GM18505 (cell line): Measurements from ENCODE around the gene COBL.

Source experiments
- ATAC-seq: cut with Tn5 transposase; IDR thresholded peaks from one replicate; pipeline ENCODE4 v1.9.1; 2021; ENCODE audit not compliant: unreplicated experiment
- POLR2A ChIP-seq: IDR thresholded peaks from 4 replicates; pipeline ENCODE4 v1.6.1; 2011; ENCODE audit warnings: borderline replicate concordance; ENCODE audit not compliant: insufficient read depth, insufficient read length; ENCODE audit errors: extremely low read depth

Gene COBL

GRCh38 chr7:51255036-51255435 is 61.6 kb downstream of the COBL start:
- no peak for ATAC-seq
- no peak for TF ChIP-seq POLR2A

GRCh38 chr7:51253157-51253556 is 63.5 kb downstream of the COBL start:
- TF ChIP-seq POLR2A: no peak
- ATAC-seq: no peak

- ATAC-seq: no peak
- TF ChIP-seq POLR2A: no peak
Measured at GRCh38 chr7:51251290-51251689, 65.3 kb downstream of the COBL start.

- no peak for TF ChIP-seq POLR2A
- ATAC-seq: no peak
Measured at GRCh38 chr7:51250512-51250911, 66.1 kb downstream of the COBL start.

DNA sequence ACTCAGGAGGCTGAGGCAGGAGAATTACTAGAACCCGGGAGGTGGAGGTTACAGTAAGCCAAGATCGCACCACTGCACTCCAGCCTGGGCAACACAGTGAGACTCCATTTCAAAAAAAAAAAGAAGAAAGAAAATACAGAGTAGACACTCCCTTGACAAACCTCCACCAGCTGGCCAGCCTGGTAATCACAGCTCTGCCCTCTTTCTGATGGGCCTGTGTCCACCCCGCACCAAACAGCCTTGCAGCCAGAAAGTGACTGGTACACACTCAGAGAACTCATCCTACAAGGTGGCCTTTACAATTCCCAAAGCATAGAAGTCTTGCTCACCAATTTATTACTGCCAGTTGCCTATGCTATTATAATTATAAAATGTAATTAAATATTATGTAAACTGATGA is 66.6 kb downstream of the COBL start:
- no peak for ATAC-seq
- TF ChIP-seq POLR2A: no peak

DNA sequence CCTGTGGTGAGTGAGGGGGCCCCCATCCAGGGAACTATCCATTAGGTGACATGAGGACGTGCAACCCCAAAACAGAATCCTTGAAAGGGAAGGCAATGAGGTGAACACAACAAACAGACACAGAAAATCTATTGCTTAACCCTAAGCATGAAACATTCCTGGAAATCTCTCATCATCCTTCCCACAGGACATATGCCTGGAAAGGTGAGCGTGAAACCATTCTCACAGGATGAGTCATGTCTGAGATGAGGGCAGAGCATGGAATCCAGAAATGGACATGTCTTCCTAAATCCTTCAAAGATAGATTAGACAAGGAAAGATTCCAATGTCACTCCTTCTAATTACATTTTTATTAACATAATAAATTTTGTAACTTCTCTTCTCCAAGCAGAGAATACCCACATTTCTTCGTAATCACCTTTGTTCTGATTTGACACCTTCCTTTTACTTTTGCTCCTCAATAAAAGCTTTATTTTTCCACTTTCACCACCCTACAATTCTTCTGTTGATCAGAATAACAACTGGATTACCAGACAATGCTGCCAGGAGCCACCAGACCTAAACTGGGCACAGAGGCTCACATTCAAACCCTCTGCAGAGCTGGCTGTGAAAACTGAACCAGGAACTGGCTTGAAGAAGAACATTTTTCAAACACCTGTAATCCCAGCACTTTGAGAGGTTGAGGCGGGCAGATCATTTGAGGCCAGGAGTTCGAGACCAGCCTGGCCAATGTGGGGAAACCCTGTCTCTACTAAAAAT is 67.2 kb downstream of the COBL start:
- TF ChIP-seq POLR2A: no peak
- no peak for ATAC-seq

DNA sequence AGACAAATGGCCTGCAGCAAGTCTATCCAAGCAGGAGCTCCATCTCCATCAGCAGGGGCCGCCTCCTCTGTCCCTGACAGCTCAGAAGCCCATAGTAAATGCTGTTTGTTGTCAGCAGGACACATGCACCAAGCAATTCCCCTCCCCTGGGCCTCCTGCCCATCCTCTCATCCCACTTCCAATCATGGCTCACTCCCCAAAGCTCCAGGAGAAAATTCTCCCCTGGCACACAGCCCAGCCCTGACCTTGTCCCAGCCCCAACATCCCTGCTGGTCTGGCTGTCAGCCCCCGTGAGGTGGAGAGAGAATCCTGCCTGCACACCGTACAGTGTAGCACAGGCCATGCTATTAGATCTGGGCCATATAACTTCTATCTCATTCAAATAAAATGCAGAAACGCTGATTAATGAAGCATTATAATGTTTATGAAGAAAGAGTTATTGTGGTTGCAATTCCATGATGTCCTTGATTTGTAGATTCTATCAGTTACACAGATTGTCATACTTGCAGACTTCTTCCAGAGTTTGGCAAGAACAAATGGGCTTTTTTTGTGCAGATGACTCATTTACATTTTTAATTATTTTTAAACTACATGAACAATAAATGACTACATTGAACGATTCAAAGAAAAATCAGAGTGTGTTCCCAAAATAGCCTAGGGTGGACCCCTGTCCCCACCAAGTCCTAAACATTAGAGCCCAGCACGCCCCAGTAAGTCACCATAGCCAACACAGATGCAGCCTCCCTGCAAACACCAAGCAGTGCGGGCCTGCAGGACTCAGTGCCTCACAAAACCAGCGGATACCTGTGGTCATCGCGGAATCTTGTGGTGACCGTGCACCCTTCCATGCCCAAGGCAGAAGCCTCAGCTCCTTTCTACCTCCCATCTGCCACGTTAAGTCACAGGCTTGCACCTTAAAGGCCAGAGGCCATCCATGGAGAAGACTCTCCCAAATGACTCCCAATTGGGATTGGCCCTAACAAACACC is 70.1 kb downstream of the COBL start:
- no peak for TF ChIP-seq POLR2A
- ATAC-seq: no peak

- ATAC-seq: no peak
- TF ChIP-seq POLR2A: no peak
Measured at GRCh38 chr7:51244885-51245284, 71.7 kb downstream of the COBL start.

DNA sequence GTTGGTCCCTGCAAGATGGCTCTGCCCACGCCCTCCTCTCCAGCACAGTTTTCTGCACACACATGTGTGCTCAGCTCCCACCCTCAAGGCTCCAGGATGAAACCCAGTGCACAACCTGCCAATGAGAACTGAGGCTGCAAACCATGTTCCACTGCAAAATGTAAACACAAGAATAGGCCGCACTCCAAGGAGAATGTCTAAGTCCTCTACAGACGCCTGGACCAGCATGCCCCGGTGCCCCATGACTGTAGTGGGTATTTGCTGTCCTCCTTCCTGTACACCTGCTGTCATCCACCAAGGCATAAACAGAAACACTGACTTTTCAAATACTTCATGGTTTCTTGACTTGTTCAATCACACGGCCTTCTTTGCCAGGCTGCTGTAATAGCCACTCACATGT is 72.6 kb downstream of the COBL start:
- no peak for TF ChIP-seq POLR2A
- ATAC-seq: no peak

- no peak for TF ChIP-seq POLR2A
- no peak for ATAC-seq
Measured at GRCh38 chr7:51243631-51244030, 73.0 kb downstream of the COBL start.

- no peak for ATAC-seq
- TF ChIP-seq POLR2A: no peak
Measured at GRCh38 chr7:51242881-51243518, 73.6 kb downstream of the COBL start.

DNA sequence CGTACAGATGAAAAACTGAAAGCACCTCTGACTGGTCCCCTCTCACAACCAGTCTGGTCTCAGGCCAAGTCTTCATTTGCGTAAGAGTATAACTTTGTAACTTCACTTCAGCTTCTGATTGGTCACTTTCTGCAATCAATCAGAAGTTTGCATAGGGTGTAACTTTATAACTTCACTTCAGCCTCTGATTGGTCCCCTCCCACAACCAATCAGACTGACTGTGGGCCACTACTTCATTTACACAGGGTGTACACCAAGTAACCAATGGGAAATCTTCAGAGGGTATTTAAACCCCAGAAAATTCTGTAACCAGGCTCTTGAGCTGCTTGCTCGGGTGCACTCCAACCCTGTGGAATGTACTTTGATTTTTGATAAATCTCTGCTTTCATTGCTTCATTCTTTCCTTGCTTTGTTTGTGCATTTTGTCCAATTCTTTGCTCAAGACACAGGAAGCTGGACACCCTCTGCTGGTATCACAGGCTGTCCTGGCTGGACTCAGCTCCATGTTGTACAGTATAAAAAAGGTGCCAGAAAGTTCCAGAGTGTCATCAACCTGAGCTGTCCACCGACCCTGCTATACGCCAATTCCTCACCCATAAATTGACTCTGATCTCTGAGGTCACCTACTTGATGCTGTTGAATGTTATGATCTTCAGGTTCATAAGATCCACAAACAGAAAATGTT is 74.5 kb downstream of the COBL start:
- no peak for TF ChIP-seq POLR2A
- ATAC-seq: no peak

- no peak for ATAC-seq
- TF ChIP-seq POLR2A: no peak
Measured at GRCh38 chr7:51240868-51241267, 75.7 kb downstream of the COBL start.
